H1 (cell line): ENCODE measurements around the gene CENPP. TPM values are rescaled to one million over a fixed set of nuclear protein-coding genes. Genes with fewer than 3 reads are reported as not detected.

ENCODE experiments used
- CTCF ChIA-PET: fragments of 300-600 bp; sonication (Branson Sonifier 250); formaldehyde crosslinking; loops from one replicate; lab custom pipeline; 2021; ENCODE audit not compliant: partially characterized antibody; lab: Charles Lee
- POLR2A ChIA-PET: fragments of 300-600 bp; sonication (Branson Sonifier 250); formaldehyde crosslinking; loops from one replicate; lab custom pipeline; 2021; ENCODE audit warnings: inconsistent platforms; ENCODE audit not compliant: partially characterized antibody; lab: Charles Lee
- DNase-seq, 2 experiments: peaks; one replicate each; pipeline versions ENCODE4 v3.0.0 to v3.0.0-alpha.2; 2010 to 2022; ENCODE audit warnings: low spot score in 2 of 2, low read depth in 1 of 2, mixed read lengths in 1 of 2
- FAIRE-seq: peaks from 2 replicates; lab custom pipeline; 2011; peaks lifted over from hg19 to GRCh38; lab: Jason Lieb, UNC
- H2AFZ ChIP-seq: 2 replicates; pipeline ENCODE4 v1.8.1; 2012; ENCODE audit warnings: low read length, inconsistent platforms
- H2AK5ac ChIP-seq: 2 replicates; pipeline ENCODE4 v1.6.1; 2013; ENCODE audit warnings: low read depth, low read length
- H2BK120ac ChIP-seq: replicated peaks from 2 replicates; pipeline ENCODE3; 2013; ENCODE audit warnings: low read depth, low read length, inconsistent platforms
- H2BK12ac ChIP-seq: 2 replicates; pipeline ENCODE4 v1.6.1; 2013; ENCODE audit warnings: low read depth, low read length
- H2BK15ac ChIP-seq: 2 replicates; pipeline ENCODE4 v1.6.1; 2013; ENCODE audit warnings: low read length
- H2BK20ac ChIP-seq: 2 replicates; pipeline ENCODE4 v1.6.1; 2013; ENCODE audit warnings: low read length
- H2BK5ac ChIP-seq: 2 replicates; pipeline ENCODE4 v1.6.1; 2013; ENCODE audit warnings: low read depth, low read length
- H3K14ac ChIP-seq: 2 replicates; pipeline ENCODE4 v1.6.1; 2013; ENCODE audit warnings: inconsistent platforms; ENCODE audit not compliant: insufficient read length
- H3K18ac ChIP-seq: 2 replicates; pipeline ENCODE4 v1.6.1; 2013; ENCODE audit warnings: low read length; ENCODE audit errors: extremely low read depth
- H3K23ac ChIP-seq: 2 replicates; pipeline ENCODE4 v1.6.1; 2013; ENCODE audit warnings: inconsistent platforms; ENCODE audit not compliant: insufficient read length
- H3K23me2 ChIP-seq: 2 replicates; pipeline ENCODE4 v1.6.1; 2013; ENCODE audit warnings: low read depth, low read length
- H3K27ac ChIP-seq: 2 replicates; pipeline ENCODE4 v1.6.1; 2011; ENCODE audit warnings: low read depth, low read length, inconsistent platforms
- H3K27me3 ChIP-seq, 4 experiments: replicated peaks in 1 of 4; 1 replicate in 1 of 4; 2 replicates in 3 of 4; pipeline versions ENCODE4 v1.6.1 to v1.8.1; 2011 to 2013; ENCODE audit warnings: low read length in 3 of 4, mild to moderate bottlenecking in 3 of 4, inconsistent platforms in 2 of 4, mixed read lengths in 2 of 4, moderate library complexity in 1 of 4; ENCODE audit not compliant: control insufficient read depth in 3 of 4, insufficient read depth in 3 of 4; ENCODE audit errors: extremely low read depth in 1 of 4
- H3K36me3 ChIP-seq, 4 experiments: 2 replicates each; pipeline versions ENCODE4 v1.6.1 to v1.8.1; 2011 to 2013; ENCODE audit warnings: mild to moderate bottlenecking in 4 of 4, low read length in 3 of 4, moderate library complexity in 2 of 4, control low read depth in 1 of 4, inconsistent platforms in 1 of 4; ENCODE audit not compliant: insufficient read depth in 4 of 4, control insufficient read depth in 2 of 4
- H3K4ac ChIP-seq: replicated peaks from 2 replicates; pipeline ENCODE3; 2013; ENCODE audit warnings: low read length, low read depth, mixed read lengths, inconsistent platforms; ENCODE audit not compliant: insufficient read length
- H3K4me1 ChIP-seq, 4 experiments: replicated peaks in 1 of 4; 1 replicate in 1 of 4; 2 replicates in 3 of 4; pipeline versions ENCODE4 v1.6.1 to v1.8.1; 2011 to 2013; ENCODE audit warnings: low read length in 3 of 4, inconsistent platforms in 2 of 4, mixed read lengths in 1 of 4; ENCODE audit not compliant: insufficient read depth in 4 of 4, control insufficient read depth in 3 of 4
- H3K4me2 ChIP-seq, 2 experiments: 2 replicates each; pipeline versions ENCODE4 v1.6.1 to v1.8.1; 2011 to 2013; ENCODE audit warnings: low read depth in 2 of 2, low read length in 2 of 2, control low read depth in 1 of 2, inconsistent platforms in 1 of 2, mild to moderate bottlenecking in 1 of 2; ENCODE audit not compliant: insufficient read depth in 1 of 2
- H3K4me3 ChIP-seq, 4 experiments: fragments of 200-600, 300-600 bp in 1 of 4; sonication (generic), shearing (Covaris generic), sonication (Bioruptor Twin) in 1 of 4; 2 replicates each; pipeline versions ENCODE4 v1.5.1 to v1.8.1; 2011 to 2016; ENCODE audit warnings: low read length in 4 of 4, low read depth in 3 of 4, control low read depth in 2 of 4, inconsistent platforms in 2 of 4, mild to moderate bottlenecking in 2 of 4, mixed read lengths in 1 of 4, moderate library complexity in 1 of 4; ENCODE audit not compliant: insufficient read depth in 2 of 4; ENCODE audit errors: extremely low read depth in 1 of 4
- H3K56ac ChIP-seq: replicated peaks from 2 replicates; pipeline ENCODE3; 2013; ENCODE audit warnings: low read depth, mild to moderate bottlenecking, mixed read lengths, low read length, inconsistent platforms; ENCODE audit not compliant: insufficient read length
- H3K79me1 ChIP-seq: 2 replicates; pipeline ENCODE4 v1.6.1; 2013; ENCODE audit warnings: low read depth, low read length, control low read depth
- H3K79me2 ChIP-seq, 2 experiments: 2 replicates each; pipeline versions ENCODE4 v1.6.1 to v1.8.1; 2012 to 2013; ENCODE audit warnings: low read length in 2 of 2, mild to moderate bottlenecking in 2 of 2, inconsistent platforms in 1 of 2; ENCODE audit not compliant: insufficient read depth in 2 of 2, control insufficient read depth in 1 of 2
- H3K9ac ChIP-seq, 4 experiments: replicated peaks in 1 of 4; 1 replicate in 1 of 4; 2 replicates in 3 of 4; pipeline versions ENCODE4 v1.6.1 to v1.8.1; 2011 to 2013; ENCODE audit warnings: low read depth in 3 of 4, low read length in 3 of 4, control low read depth in 2 of 4, mild to moderate bottlenecking in 2 of 4, moderate library complexity in 2 of 4, inconsistent platforms in 1 of 4; ENCODE audit errors: extremely low read depth in 1 of 4
- H3K9me3 ChIP-seq, 2 experiments: 2 replicates each; pipeline versions ENCODE4 v1.6.1 to v1.8.1; 2012 to 2013; ENCODE audit warnings: mild to moderate bottlenecking in 2 of 2, moderate library complexity in 2 of 2, control low read depth in 1 of 2, inconsistent platforms in 1 of 2, low read depth in 1 of 2, low read length in 1 of 2, mixed read lengths in 1 of 2; ENCODE audit not compliant: insufficient read depth in 2 of 2
- H4K20me1 ChIP-seq, 2 experiments: replicated peaks in 1 of 2; 2 replicates each; pipeline versions ENCODE3 to v1.8.1; 2011 to 2013; ENCODE audit warnings: inconsistent platforms in 2 of 2, low read length in 2 of 2, mild to moderate bottlenecking in 1 of 2; ENCODE audit not compliant: insufficient read depth in 2 of 2, control insufficient read depth in 1 of 2
- H4K5ac ChIP-seq: 2 replicates; pipeline ENCODE4 v1.6.1; 2013; ENCODE audit warnings: low read length, low read depth, mixed read lengths, inconsistent platforms; ENCODE audit not compliant: insufficient read length
- H4K8ac ChIP-seq: 2 replicates; pipeline ENCODE4 v1.8.0; 2013; ENCODE audit warnings: mild to moderate bottlenecking, moderate library complexity, low read length, inconsistent platforms; ENCODE audit not compliant: insufficient read depth; ENCODE audit errors: extremely low read depth
- H4K91ac ChIP-seq: replicated peaks from 2 replicates; pipeline ENCODE3; 2013; ENCODE audit warnings: low read length, mixed read lengths, inconsistent platforms; ENCODE audit not compliant: insufficient read length
- TBP ChIP-seq: IDR thresholded peaks from 2 replicates; pipeline ENCODE4 v1.6.1; 2011; ENCODE audit warnings: low read depth, low read length, improper control_type of control experiment
- WGBS, 2 experiments: shearing (Covaris generic) in 1 of 2; methylation state at CpG; one replicate each; pipeline versions ENCODE4 v1.1.6 to v1.1.7; 2013 to 2015; ENCODE audit warnings: low lambda C conversion rate in 2 of 2, mixed read lengths in 2 of 2, inconsistent platforms in 1 of 2, low coverage in 1 of 2, missing lambda C conversion rate in 1 of 2; ENCODE audit not compliant: insufficient replicate concordance in 2 of 2, insufficient coverage in 1 of 2, insufficient read length in 1 of 2; ENCODE audit errors: extremely low coverage in 1 of 2, missing lambda C conversion rate in 1 of 2; 5-methylcytosine and 5-hydroxymethylcytosine counted together
- polyA plus RNA-seq, 7 experiments: library from polyadenylated mRNA; depleted of rRNA in 3 of 7; stranded (reverse) in 5 of 7; unstranded in 2 of 7; fragments of >200 nt in 5 of 7; fragments of 200-250 nt in 2 of 7; gene quantifications; 1 replicate in 5 of 7; 2 replicates in 1 of 7; 4 replicates in 1 of 7; pipeline versions ENCODE4 v1.2.1 to v1.2.3, GENCODE V29; 2011 to 2013; ENCODE audit warnings: missing spikeins in 2 of 7, mixed read lengths in 2 of 7
- total RNA-seq: library from RNA; stranded (reverse); fragmentation: NEBNext Ultra II Directional; extraction: Animal tissue kit (Norgen Biotek cat#: 25700); gene quantifications from 2 replicates; pipeline ENCODE4 v1.2.1, GENCODE V29; 2021

Gene CENPP
- total and polyA plus RNA-seq, 2 of the 8 experiments (the other 6 are each of a cell fraction or from before 2014, with no cell fraction given): 2.7 to 10.8 TPM

- no peak for TF ChIP-seq TBP
- Histone ChIP-seq H2BK120ac (no peak overlapping the region), H3K79me1 (no peaks in the 10 kb centered on the region; the same call in 1 of the 2 replicates), H3K9ac (no peak overlapping the region), H2BK15ac (no peak overlapping the region), H3K56ac (no peak overlapping the region), H3K9me3 (no peaks in the 10 kb centered on the region), H2BK12ac (no peak overlapping the region), H3K4me1 (peaks cover 0 to 7% (median 1%) of the 10 kb centered on the region in 4 experiments; a peak in 2 of 7 replicates), H2BK5ac (no peak overlapping the region), H3K79me2 (no peaks in the 10 kb centered on the region), H3K23me2 (no peaks in the 10 kb centered on the region), H3K27ac (no peak overlapping the region), H2AK5ac (no peak overlapping the region), H4K91ac (no peak overlapping the region), H4K8ac (no peak overlapping the region), H3K14ac (no peak overlapping the region), H3K18ac (no peak overlapping the region), H4K5ac (no peak overlapping the region), H4K20me1 (no peaks in the 10 kb centered on the region), H2BK20ac (0 out of 2 replicates have a peak overlapping the region, but pooled peaks have one; percentile 19), H3K23ac (no peak overlapping the region), H3K4me2 (no peak overlapping the region), H3K27me3 (no peaks in the 10 kb centered on the region), H2AFZ (no peak overlapping the region), H3K4ac (no peak overlapping the region), H3K36me3 (no peaks in the 10 kb centered on the region), H3K4me3 (no peak overlapping the region)
- FAIRE-seq (no peak), DNase-seq (no peak)
- POLR2A ChIA-PET: no interaction called here
- CTCF ChIA-PET: interaction anchor here (1.3 kb wide), 1 partner anchor 19 kb away, joined by 7 read pairs; no protein-coding TSS in a partner anchor
- WGBS, 2 experiments: 91% methylated on average over 5 of the region's 5 CpGs; no CpG with 5 or more reads in 1 of the 2 experiments
Observed at GRCh38 chr9:92483627-92484545, 158.1 kb downstream of the CENPP start.
